ENCODE results near the gene CDH23. TPM values are rescaled to one million over a fixed set of nuclear protein-coding genes. Genes with fewer than 3 reads are reported as not detected.

The CDH23 gene
- total and polyA plus RNA-seq, 2 donors (not counting 1 experiment from before 2014, with no cell fraction given) = 0.37 to 0.89 TPM

DNA sequence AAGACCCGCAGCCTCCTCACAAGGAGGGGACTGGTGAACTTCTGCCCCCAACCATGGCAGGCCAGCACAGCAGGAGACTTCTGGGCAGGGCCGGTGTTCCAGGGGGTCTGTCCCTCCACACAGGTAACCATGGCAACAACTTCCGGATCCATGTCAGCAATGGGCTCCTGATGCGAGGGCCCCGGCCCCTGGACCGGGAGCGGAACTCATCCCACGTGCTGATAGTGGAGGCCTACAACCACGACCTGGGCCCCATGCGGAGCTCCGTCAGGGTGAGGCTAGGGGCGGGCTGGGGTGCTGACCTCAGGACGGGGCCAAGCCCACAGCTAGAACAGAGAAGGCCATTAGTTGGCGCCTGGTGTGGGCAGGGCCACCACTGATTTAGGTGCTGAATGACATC, 328.5 kb downstream of the CDH23 start:
- DNase-seq (no peak), ATAC-seq (ENCODE audit: low read depth) (no peak)
- Histone ChIP-seq H3K79me2 (ENCODE audit: control insufficient read depth, insufficient read depth, low read length) (no peaks in the 10 kb centered on the region), H3K4me1 (ENCODE audit: control insufficient read depth in 2 of 2, insufficient read depth in 2 of 2, low read length in 2 of 2) (peaks cover 40 to 53% of the 10 kb centered on the region in 2 donors), H4K20me1 (ENCODE audit: control insufficient read depth, insufficient read depth, low read length, poor library complexity, severe bottlenecking) (no peaks in the 10 kb centered on the region), H2AFZ (ENCODE audit: insufficient read depth, low read depth, low read length, poor library complexity, severe bottlenecking) (no peak overlapping the region), H3K9me3 (ENCODE audit: control extremely low read depth in 1 of 3, control insufficient read depth in 2 of 3, insufficient read depth in 1 of 3, low read length in 2 of 3) (peaks cover 0 to 4% (median 0%) of the 10 kb centered on the region in 3 donors), H3K4me3 (ENCODE audit: control extremely low read depth in 1 of 5, extremely low read depth in 1 of 5, insufficient read depth in 1 of 5, low read depth in 2 of 5, low read length in 4 of 5) (no peak overlapping the region), H3K27me3 (replicated peaks in 1 of 4; ENCODE audit: control extremely low read depth in 1 of 4, control insufficient read depth in 3 of 4, insufficient read depth in 4 of 4, low read length in 3 of 4) (no peaks in the 10 kb centered on the region), H3K27ac (ENCODE audit: low read length in 2 of 2) (no peak overlapping the region), H3K4me2 (replicated peaks; ENCODE audit: low read depth, low read length, poor library complexity, severe bottlenecking) (no peak overlapping the region), H3K9ac (ENCODE audit: low read length) (no peak overlapping the region), H3K36me3 (replicated peaks in 1 of 2; ENCODE audit: control extremely low read depth in 1 of 2, control insufficient read depth in 1 of 2, extremely low read depth in 1 of 2, insufficient read depth in 2 of 2, low read length in 1 of 2) (no peaks in the 10 kb centered on the region)
- H3K27me3 Mint-ChIP-seq = peaks cover 4% of the 10 kb centered on the region
- no peaks in the 10 kb centered on the region for H3K9me3 Mint-ChIP-seq (ENCODE audit: insufficient read depth)
- no peak overlapping the region for H3K27ac Mint-ChIP-seq
- intact Hi-C loops (cut with micrococcal nuclease) = no loop called here
- TF ChIP-seq, protein P1, sequence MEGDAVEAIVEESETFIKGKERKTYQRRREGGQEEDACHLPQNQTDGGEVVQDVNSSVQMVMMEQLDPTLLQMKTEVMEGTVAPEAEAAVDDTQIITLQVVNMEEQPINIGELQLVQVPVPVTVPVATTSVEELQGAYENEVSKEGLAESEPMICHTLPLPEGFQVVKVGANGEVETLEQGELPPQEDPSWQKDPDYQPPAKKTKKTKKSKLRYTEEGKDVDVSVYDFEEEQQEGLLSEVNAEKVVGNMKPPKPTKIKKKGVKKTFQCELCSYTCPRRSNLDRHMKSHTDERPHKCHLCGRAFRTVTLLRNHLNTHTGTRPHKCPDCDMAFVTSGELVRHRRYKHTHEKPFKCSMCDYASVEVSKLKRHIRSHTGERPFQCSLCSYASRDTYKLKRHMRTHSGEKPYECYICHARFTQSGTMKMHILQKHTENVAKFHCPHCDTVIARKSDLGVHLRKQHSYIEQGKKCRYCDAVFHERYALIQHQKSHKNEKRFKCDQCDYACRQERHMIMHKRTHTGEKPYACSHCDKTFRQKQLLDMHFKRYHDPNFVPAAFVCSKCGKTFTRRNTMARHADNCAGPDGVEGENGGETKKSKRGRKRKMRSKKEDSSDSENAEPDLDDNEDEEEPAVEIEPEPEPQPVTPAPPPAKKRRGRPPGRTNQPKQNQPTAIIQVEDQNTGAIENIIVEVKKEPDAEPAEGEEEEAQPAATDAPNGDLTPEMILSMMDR (IDR thresholded peaks at IDR 0.05) = no peak
- no peak for TF ChIP-seq EZH2 (IDR thresholded peaks at IDR 0.05; ENCODE audit: borderline replicate concordance, insufficient read depth, low read depth, low read length, poor library complexity, severe bottlenecking)
- CTCF ChIA-PET = interaction anchor here (1.1 to 6.1 kb wide), 5 partner anchors 11 to 87 kb away, joined by 3 to 36 read pairs (median 6); partner anchors contain the start of gene VSIR
- no peak overlapping the region for H3K4me3 Mint-ChIP-seq
- POLR2A ChIA-PET = no interaction called here
- 98% methylated on average over 14 of the region's 14 CpGs for WGBS (ENCODE audit: insufficient coverage)
- H3K4me1 Mint-ChIP-seq = peaks cover 41% of the 10 kb centered on the region

DNA sequence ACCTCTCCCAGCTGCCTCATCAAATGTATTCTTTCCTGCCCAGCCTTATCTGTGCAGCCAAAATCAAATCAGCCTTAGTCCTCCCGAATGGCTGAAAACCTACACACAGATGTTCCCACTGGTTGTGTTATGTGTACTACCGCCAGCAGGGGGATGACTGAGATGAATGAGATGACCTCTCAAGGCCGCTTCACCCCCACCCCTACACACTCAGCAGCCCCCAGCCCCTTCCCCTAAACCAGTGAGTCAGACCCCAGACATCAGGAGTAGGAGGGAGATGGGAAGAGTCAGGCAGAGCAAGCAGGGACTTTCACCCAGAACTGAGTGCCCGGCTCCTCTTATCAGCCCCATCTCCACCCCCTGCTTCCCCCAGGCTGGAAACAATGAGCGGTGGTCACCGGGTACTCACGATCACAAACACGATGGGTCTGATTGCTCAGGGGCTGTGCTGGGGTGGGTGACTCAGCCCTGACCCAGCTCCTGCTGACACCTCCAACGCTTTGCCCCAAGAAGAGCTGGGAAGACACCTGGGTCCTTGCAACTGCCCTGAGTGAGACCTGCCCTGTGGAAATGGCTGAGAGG, 329.4 kb downstream of the CDH23 start:
- ATAC-seq (ENCODE audit: low read depth) = no peak
- ChIA-PET POLR2A (interaction anchor here (0.5 to 3.0 kb wide), 3 partner anchors 42 to 514 kb away, joined by 4 to 15 read pairs (median 12); partner anchors contain the start of gene VSIR), CTCF (interaction anchor here (1.1 to 6.1 kb wide), 9 partner anchors 12 to 86 kb away, joined by 3 to 36 read pairs (median 4); partner anchors contain the start of gene VSIR)
- Histone ChIP-seq H3K4me3 (ENCODE audit: control extremely low read depth in 1 of 5, extremely low read depth in 1 of 5, insufficient read depth in 1 of 5, low read depth in 2 of 5, low read length in 4 of 5) (no peak overlapping the region), H3K9ac (ENCODE audit: low read length) (no peak overlapping the region), H3K4me1 (ENCODE audit: control insufficient read depth in 2 of 2, insufficient read depth in 2 of 2, low read length in 2 of 2) (peaks cover 40 to 59% of the 10 kb centered on the region in 2 donors), H2AFZ (ENCODE audit: insufficient read depth, low read depth, low read length, poor library complexity, severe bottlenecking) (no peak overlapping the region), H3K79me2 (ENCODE audit: control insufficient read depth, insufficient read depth, low read length) (no peaks in the 10 kb centered on the region), H3K36me3 (replicated peaks in 1 of 2; ENCODE audit: control extremely low read depth in 1 of 2, control insufficient read depth in 1 of 2, extremely low read depth in 1 of 2, insufficient read depth in 2 of 2, low read length in 1 of 2) (no peaks in the 10 kb centered on the region), H3K4me2 (replicated peaks; ENCODE audit: low read depth, low read length, poor library complexity, severe bottlenecking) (peak overlapping the region; percentile 81), H3K27ac (ENCODE audit: low read length in 2 of 2) (peak overlapping the region in 1 of 2 donors; percentile 78), H4K20me1 (ENCODE audit: control insufficient read depth, insufficient read depth, low read length, poor library complexity, severe bottlenecking) (no peaks in the 10 kb centered on the region), H3K27me3 (replicated peaks in 1 of 4; ENCODE audit: control extremely low read depth in 1 of 4, control insufficient read depth in 3 of 4, insufficient read depth in 4 of 4, low read length in 3 of 4) (no peaks in the 10 kb centered on the region), H3K9me3 (ENCODE audit: control extremely low read depth in 1 of 3, control insufficient read depth in 2 of 3, insufficient read depth in 1 of 3, low read length in 2 of 3) (peaks cover 0 to 4% (median 0%) of the 10 kb centered on the region in 3 donors)
- peak; percentile 53 for DNase-seq
- no peak for TF ChIP-seq EZH2 (IDR thresholded peaks at IDR 0.05; ENCODE audit: borderline replicate concordance, insufficient read depth, low read depth, low read length, poor library complexity, severe bottlenecking)
- TF ChIP-seq, protein P1 (IDR thresholded peaks at IDR 0.05) = peak; percentile 35
- Mint-ChIP-seq H3K27ac (peak overlapping the region; percentile 92), H3K4me3 (peak overlapping the region; percentile 83), H3K27me3 (peaks cover 4% of the 10 kb centered on the region), H3K4me1 (peaks cover 41% of the 10 kb centered on the region), H3K9me3 (ENCODE audit: insufficient read depth) (no peaks in the 10 kb centered on the region)
- 39% methylated on average over 5 of the region's 9 CpGs for WGBS (ENCODE audit: insufficient coverage)
- intact Hi-C loops (cut with micrococcal nuclease) = no loop called here
